ENCODE data around the gene TRPM3. TPM values are rescaled to one million over a fixed set of nuclear protein-coding genes. Genes with fewer than 3 reads are reported as not detected.

Gene TRPM3
- total RNA-seq, 1 experiment from 2014 or later, result 0.09 TPM

DNA sequence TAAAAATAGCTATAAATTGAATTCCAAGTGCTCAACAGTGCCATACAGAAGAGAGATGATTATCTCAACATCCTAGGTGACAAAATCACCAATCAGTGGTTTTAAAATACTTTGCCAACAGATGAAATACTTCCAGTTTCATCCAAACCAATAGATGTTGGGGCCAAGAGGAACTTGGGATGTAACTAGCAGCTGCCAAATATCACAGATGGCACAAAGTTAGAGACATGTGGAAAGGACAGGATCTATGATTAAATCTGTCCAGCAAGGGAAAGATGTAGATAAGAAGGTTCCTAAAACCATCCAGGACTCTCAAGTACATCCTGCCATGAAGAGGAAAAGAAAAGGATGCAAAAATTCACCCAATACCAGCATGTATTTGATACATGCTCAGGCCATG, 23.8 kb downstream of the TRPM3 start:
- no peak for DNase-seq (ENCODE audit: low spot score)

DNA sequence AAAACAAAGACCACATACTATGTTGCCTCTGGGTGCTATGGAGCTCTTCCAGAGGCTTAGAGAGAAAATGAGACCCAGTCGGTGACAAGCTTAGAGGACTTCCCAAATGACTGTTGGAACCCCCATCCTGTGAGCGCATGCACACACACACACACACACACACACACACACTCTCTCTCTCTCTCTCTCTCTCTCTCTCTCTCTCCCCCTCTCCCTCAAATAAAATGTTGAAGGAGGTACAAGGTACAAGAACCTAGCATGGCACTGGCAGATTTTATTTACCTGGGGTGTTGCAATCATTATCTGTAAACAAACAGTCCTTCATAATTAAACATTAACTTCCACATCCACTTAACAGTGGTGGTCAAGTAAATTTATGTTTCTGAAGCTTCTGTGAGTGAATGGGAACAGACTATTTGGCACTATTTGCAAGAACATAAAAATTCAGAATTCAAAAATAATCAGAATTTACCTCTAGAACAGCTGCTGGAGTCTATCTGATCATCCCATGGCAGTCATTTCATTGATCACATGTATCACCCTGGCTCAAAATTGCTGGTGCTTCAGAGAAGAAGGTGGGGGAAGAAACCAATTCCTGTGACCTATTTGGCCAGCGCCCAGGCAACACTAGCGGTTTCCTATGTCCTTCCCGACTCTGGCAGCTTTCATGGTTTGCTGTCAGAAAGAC, 24.9 kb downstream of the TRPM3 start:
- no peak for DNase-seq (ENCODE audit: low spot score)

DNA sequence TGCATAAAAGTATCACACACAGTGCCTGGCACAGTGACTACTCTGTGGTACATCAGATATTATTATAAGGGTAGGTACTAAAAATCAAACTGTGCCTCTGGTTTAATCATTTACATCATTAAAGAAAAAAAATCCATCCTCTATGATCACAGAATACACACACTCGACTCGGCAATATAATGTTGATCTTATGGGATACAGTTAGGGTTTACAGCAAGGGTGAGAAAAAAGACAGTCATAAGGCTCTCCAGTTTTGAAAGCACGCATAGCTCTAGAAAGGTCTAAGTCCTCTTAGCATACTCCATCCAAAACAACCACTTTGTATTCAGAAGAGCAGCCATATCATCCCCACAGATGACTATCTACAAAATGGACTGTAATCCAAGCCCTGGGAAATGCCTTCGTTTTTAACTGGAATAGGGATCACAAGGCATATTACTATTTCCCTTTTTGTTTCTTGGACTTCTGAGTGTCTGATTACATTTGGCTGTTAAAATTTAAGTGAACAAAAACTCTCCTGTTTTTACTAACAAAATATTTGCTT, 26.6 kb downstream of the TRPM3 start:
- DNase-seq (ENCODE audit: low spot score), result no peak

DNA sequence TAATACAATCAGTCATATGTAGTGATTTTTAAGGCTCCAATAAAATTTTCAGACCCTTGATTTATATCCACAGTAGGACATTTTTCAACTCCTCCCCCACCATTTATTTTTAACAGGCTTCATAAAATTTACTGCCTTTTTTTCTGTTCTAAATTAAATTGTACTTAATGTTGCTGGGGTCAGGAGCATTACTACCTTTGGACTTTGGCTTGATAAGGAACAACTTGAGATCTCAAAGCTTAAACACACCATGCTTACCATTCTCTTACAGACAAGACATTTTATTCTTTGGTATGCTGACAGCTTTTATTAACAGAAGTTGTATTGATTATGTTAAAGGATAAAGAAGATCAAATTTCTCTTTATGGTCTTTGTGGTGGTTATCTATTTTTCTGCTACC, 30.5 kb downstream of the TRPM3 start:
- DNase-seq (ENCODE audit: low spot score), result no peak

DNA sequence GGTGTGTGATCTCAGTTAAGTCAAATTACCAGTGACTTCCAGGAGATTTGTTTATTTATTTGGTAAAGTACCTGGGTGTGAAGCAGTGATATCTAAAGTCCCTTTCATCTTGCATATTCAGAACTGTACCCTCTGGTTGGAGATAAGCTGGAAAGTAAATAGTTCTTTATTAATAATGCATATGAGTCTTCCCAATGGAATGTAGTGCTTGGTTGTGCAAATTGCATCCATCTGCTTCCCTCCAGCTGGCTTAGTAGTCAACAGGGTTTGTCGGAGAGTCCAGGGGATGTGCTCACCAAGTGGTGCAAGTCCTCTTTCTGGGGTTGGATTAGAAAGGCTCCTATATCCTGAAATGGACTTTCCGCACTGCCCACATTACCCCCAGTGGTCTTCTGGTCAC, 42.0 kb downstream of the TRPM3 start:
- peak; percentile 4 for DNase-seq (ENCODE audit: low spot score)

DNA sequence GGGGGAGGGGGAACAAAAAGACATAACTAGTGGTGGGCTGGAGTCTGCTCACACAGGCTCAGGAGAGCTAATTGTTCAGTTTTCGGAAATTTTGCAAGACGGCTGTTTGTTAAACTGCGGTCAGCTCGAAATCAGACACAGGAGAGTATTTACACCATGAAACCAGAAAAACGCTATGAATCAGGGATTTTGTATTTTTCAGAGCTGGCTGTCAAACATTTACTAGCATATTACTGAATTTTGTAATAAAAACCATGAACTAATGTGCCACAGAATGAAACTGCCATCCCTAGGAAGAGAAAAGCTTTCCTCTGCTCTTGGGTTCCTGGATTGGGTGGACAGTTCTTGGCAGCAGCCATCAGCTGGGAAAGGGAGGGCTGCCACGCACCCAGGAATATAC, 45.3 kb downstream of the TRPM3 start:
- no peak for DNase-seq (ENCODE audit: low spot score)

DNA sequence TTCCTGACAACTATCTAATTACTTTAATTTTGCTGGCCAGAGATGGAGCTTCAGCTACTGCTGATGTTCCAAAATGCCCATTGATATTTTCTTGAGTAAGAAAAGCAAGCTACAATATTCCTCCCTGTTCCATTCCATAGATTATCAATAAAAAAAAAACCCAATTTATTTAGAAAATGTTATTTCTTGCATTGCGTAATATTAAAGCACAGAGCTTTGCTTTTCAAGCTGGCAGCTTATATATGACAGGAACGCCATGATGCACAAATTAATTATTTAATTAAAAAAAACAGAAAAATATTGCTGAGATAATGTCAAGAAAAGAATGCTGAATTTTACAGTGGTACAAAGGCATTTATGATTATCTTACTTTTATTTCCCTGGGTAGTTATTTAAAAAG, 47.9 kb downstream of the TRPM3 start:
- no peak for DNase-seq (ENCODE audit: low spot score)

DNA sequence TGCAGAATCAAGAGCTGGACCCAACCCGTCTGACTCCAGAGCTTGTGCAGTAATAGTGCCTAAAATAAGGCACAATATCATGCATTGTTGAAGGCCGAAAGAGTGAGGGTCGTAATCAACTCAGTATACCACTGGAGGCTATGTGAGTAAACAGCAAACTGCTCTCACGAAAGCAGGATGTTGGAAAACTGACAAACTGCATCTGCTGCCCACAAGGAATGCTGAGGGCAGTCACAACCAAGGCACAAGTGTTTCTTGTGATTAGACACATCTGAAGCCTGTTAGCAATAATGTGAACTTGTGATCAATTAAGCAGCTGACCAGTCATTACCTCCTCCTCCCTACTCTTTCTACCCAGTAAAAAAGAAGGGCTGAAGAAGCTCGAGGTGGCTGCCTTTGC, 48.8 kb downstream of the TRPM3 start:
- DNase-seq (ENCODE audit: low spot score), result no peak

DNA sequence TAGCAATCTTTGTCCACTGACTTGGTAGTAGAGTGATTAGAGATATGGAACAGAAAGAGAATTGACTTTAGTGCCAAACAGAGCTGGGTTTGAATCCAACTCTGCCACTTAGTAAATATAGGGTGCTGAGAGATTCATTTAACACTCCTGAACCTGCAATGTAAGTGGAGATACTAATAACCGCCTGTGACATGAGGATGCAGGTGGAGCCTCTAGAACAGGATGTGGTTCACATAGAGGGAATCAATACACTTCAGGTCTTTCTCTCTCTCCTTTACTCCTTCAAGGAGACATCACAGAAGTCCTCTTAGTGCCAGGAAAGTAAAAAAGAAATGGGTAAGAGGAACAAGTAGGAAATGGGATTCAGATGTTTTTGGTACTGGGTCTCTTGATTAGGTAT, 49.8 kb downstream of the TRPM3 start:
- DNase-seq (ENCODE audit: low spot score), result no peak

DNA sequence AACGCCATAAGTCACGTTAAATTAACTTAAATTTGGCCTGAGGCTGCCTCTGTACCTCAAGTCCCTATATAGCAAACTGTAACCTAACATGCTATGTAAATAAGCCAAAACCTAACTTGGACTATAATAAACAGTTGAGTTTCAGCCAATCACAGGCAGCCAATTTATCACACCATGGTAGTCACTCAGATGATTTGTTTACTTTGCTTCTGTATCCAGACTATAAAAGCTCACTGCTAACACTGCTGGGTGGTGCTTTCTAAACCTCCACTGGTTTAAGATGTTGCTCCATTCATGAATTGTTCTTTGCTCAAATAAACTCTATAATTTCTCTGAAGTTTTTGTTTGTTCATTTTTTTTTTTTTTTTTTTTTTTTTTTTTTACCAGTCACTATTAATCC, 62.8 kb downstream of the TRPM3 start:
- DNase-seq (ENCODE audit: low spot score), result no peak

DNA sequence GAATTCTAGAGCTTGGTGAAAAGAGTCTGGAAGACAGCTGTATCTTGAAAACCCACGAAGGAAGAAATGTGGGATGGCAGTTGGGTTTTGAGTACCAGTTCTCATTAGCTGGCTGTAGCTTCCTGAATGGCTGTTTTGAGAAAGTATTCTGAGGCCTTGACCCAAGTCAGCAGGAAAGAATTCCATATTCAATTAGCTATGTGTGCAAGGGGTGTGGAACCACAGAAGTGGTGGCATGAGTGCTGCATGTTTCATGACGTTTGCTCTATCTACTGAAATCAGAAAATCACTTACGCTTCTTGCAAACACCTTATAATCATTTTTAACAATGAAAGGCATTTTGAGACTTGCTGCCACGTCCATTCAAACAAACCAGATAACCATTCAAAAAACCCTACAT, 69.1 kb downstream of the TRPM3 start:
- DNase-seq (ENCODE audit: low spot score), result no peak

DNA sequence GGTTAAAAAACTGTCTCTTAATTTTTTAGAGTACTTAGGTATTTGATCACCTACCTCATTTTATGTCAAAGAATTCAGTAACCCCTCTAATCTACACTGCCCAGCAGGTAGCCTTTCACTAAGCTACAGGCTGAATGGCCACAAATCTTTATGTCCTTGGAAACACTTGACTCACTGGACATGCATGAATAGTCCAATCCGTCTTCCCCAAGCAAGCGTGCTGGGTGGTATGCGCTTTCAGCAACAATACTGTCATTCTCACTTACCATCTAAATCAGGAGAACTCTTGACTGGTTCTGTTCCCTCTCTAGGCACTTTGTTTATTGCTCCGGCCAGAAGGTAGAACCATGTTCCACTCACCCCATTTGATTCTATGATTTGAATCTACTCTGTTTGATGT, 73.1 kb downstream of the TRPM3 start:
- no peak for DNase-seq (ENCODE audit: low spot score)

DNA sequence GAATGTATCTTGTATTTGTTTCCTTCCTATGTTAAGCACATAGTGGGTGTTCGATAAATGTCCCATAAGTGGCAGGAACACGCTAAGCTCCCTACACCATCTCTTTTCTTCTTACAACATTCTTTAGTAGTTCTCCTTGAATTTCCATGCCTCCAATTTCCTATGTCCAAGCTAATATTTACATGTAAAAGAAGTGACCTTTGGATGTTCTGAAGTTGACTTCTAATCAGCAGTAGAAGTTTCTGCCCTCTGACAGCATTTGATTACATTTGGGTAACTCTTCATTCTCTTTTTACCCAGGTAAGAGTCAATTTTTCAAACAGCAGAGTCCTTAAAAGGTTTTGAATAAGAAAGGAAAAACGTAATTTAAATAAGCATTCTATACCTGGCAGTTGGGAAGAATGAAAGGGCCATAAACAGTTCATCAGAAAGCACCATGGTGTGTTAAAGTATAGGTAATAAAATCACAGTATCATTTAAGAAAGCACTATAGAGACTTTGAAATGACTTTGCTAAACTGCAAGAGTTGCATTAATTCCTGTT, 78.9 kb downstream of the TRPM3 start:
- DNase-seq (ENCODE audit: low spot score), result no peak

DNA sequence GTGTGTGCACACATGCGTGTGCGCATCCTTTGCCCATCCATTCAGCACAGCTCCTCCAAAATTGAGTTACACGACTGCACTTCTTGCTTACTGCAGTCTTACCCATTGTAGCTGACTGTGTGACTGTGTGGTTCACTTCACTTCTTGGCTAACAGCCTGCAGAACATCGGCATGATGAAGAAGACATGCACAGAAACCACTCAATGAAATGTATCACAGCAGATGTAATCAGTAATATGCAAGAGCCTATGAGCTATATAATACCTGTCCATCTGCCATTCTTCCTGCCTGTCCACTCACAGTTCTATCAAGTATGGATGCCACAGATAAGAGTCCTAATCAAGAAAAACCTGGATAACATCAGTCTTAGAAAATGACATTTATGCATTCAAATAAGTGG, 83.9 kb downstream of the TRPM3 start:
- DNase-seq (ENCODE audit: low spot score), result no peak

DNA sequence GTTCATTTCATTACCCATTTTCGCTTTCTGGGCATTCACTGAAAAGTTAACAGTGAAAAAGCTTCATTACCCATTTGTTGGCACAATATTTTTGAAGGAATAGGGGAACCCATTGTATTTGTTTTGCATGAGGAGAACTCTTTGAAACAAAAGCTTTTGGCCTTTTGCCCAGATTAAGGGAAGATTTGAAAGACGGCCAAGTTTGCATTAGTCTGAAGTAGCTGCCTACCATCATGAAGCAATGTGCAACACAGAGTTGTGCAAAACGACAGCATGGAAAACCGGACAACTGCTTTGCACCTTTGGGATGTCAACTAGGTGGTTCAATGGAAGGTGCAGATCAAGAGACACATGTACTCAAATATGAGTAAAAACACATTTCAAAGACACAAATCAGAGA, 84.9 kb downstream of the TRPM3 start:
- peak; percentile 3 for DNase-seq (ENCODE audit: low spot score)

DNA sequence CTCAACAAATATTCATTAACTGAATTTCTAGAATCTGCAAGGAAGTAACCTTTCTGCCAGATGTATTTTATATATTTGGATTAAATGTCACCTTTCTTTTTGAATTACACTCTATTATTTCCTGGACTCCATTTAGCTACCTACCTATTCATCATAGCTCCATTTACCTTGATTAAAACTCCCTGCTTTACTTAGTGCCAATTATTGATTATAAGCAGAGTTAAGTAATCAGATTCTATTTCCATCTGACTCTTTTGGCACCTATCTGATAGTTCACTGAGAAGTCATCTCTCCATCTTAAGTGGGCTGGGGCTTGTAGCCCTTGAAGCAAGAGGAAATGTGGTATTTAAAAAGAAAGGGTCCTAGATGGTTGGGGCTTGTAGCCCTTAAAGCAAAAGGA, 88.6 kb downstream of the TRPM3 start:
- no peak for DNase-seq (ENCODE audit: low spot score)

DNA sequence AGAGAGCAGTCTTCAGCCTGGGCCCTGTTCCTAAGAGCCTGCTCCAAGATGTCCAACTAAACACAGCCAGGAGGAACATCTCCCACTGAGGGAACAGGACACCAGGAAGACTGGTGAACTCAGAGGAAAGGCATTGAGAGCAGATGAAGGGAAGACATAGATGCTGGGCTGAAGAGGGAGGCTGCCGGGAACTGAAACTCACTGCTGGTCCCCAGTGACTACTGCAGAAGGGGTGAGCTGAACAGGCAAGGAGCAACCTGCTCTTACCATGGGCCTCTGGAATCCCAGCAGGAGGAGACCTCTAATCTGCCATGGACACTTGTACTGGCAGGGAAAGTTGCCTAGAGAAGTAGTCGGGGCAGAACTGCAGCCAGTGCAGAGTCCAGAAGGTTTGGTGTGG, 95.7 kb downstream of the TRPM3 start:
- DNase-seq (ENCODE audit: low spot score), result no peak

DNA sequence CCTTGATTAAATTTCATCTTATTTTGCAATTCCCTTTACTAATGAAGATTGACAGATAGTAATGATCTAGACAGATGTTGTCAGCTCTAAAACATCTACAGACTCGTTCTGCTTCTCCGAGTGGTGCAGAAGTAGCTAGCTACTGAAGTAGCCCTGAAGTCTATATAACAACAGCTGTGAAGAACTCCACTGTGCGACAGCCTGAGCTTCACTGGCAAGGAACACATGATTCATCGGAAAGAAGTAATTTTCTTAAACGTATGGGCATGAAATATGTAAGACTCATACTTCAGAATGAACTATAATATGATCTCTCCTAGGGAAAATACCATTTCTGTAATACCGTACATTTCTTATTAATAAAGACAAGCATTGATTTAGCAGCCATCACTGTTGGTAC, 96.2 kb downstream of the TRPM3 start:
- no peak for DNase-seq (ENCODE audit: low spot score)

DNA sequence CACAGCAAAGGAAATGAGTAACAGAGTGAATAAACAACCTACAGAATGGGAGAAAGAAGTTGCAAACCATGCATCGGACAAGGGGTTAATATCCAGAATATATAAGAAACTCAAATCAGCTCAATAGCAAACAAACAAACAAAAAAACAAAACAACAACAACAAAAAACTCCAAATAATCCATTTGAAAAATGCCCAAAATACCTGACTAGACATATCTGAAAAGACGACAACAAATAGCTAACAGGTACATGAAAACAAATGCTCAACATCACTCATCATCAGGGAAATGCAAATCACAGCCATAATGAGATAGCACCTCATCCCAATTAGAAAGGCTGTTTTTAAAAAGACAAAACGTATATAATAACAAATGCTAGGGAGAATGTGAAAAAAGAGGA, 111.2 kb downstream of the TRPM3 start:
- DNase-seq (ENCODE audit: low spot score), result no peak

DNA sequence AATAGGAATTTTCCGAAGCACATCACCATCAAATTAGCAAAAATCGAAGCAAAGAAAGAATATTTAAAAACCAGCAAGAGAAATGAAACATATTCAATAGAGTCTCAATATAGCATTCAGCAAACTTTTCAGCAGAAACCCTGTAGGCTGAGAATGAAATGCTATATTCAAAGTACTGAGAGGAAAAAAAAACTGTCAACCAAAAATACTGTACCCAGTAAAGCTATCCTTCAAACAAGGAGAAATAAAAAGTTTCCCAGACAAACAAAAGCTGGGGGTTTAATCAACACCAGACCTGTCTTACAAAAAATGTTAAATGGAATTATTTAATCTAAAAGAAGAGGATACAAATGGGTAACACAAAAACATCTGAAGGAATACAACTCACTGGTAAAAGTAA, 116.0 kb downstream of the TRPM3 start:
- DNase-seq (ENCODE audit: low spot score), result no peak

DNA sequence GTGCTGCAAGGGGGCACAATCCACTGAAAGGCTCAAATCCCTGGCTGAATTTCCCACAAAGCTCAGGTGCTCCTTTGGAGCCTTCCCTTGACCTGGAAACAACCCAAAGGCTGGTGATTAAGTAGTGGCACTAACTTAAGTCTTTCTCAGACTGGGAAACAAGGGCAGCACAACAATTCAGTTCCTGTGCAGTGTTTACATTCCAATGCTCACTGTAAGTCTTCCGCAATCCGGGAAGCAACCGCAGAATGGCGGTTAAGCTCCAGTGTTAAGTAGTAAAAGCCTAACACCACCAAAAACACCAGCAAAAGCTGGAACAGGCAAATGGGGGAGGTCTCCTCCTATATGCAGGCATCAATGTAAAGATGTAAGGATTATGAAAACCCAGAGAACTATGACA, 117.2 kb downstream of the TRPM3 start:
- DNase-seq (ENCODE audit: low spot score), result no peak

DNA sequence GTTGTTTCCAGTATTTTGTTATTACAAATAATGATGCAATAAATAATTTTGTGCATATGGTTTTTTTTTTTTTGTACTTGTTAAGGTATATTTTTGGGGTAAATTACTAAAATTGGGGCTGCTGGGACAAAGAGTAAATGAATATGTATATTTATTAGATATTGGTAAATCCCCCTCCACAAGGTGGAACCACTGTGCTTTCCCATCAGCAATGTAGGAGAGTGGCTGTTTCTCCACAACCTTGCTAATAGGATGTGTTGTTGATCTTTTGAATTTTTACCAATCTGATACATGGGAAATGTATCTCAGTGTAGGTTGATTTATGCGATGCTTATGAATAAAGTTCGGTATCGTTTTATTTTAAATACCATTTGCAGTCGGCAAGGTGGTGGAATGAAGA, 118.1 kb downstream of the TRPM3 start:
- DNase-seq (ENCODE audit: low spot score), result no peak

DNA sequence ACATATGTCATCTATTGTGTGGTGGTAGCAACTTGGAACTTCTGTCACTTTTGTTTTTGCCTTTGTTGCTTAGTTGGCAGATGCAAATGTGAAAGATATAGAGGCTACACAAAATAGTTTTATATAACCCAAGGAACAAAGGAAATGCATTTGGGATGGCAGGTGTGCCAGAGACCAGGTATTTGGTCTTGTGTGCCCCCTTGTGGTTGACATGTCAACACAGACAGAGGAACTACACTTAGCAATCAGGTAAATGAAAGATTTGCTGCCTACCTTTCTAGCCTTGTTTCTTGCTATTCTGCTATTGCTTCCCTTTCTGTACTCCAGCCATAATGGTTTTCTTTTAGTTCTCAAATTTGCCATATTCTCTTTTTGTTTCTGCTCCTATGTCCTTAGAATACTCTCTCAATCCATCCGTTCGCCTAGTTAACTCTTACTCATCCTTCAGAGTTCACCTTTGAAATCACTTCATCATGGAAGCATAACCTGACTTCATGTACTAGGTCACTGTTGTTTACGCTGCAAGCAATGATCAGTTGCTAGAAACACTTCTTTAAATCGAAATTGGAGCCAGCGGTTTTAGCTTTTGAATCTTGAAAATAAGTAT, 119.5 kb downstream of the TRPM3 start:
- DNase-seq (ENCODE audit: low spot score), result peak; percentile 61

DNA sequence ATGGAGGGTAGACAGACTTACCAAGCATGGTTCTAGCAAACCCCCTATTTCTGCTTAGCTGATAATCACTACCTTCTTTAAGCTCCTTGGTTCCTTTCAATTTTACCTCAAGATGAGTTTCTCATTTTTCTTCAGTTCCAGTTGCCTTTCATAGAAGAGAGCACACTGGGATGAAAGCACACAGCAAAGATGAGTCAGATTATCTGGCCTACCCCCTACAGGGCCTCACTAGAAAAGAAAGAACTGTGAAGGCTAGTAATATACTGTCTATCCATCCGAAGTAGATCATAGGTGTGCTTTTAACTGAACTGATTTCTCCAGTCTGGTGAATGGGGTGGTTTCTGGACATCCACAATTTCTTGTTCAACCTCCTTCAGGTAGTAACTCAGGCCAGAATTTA, 122.5 kb downstream of the TRPM3 start:
- DNase-seq (ENCODE audit: low spot score), result peak; percentile 47

Measured in A172 (cell line).